DOHH2 (cell line): ENCODE measurements around the gene SCN8A.

Experiments used
- EZH2phosphoT487 ChIP-seq: fragments of 200-600 bp; sonication (generic); IDR thresholded peaks from 2 replicates; pipeline ENCODE4 v1.6.1; 2017; ENCODE audit warnings: borderline replicate concordance, mild to moderate bottlenecking, antibody characterized with exemption, low read length, moderate library complexity, mixed read lengths
- TF ChIP-seq, protein P1 (sequence below): fragments of 200-600 bp; sonication (generic); IDR thresholded peaks from one replicate; pipeline ENCODE4 v1.5.1; 2014; ENCODE audit warnings: antibody characterized with exemption, mild to moderate bottlenecking, low read depth, low read length; ENCODE audit not compliant: poor library complexity, severe bottlenecking

GRCh38 chr12:51777457-51777856 is 186.4 kb downstream of the SCN8A start:
- TF ChIP-seq, protein P1, sequence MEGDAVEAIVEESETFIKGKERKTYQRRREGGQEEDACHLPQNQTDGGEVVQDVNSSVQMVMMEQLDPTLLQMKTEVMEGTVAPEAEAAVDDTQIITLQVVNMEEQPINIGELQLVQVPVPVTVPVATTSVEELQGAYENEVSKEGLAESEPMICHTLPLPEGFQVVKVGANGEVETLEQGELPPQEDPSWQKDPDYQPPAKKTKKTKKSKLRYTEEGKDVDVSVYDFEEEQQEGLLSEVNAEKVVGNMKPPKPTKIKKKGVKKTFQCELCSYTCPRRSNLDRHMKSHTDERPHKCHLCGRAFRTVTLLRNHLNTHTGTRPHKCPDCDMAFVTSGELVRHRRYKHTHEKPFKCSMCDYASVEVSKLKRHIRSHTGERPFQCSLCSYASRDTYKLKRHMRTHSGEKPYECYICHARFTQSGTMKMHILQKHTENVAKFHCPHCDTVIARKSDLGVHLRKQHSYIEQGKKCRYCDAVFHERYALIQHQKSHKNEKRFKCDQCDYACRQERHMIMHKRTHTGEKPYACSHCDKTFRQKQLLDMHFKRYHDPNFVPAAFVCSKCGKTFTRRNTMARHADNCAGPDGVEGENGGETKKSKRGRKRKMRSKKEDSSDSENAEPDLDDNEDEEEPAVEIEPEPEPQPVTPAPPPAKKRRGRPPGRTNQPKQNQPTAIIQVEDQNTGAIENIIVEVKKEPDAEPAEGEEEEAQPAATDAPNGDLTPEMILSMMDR = no peak
- TF ChIP-seq EZH2phosphoT487 = no peak
